ENCODE results near the gene PSMD13. TPM values are rescaled to one million over a fixed set of nuclear protein-coding genes. Genes with fewer than 3 reads are reported as not detected.

Gene PSMD13
- total RNA-seq, 1 donor from 2014 or later, result 150 TPM

DNA sequence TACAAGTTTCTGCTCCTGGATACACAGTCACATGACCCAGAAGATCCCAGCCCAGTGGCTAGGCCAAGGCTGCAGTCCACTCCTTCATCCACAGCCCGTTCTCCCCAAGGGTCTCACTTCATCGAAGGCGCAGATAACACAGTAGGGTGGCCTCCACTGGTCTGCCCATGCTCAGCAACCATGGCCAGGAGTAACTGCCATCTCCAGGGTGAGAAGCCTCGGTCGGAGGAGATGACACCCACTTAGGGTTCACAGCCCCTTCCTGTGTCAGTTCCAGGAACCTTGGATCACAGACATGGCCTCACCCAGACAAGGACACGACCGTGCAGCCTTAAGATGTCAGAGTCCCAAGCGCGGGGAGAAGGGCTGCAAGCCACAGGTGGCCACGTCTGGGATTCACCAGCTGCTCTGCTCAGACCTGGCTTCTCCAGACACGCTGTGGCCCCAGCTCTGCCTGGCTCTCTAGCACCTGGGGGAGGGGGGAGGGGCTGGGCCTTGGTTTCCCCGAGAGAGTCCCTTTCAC is 32.1 kb upstream of the PSMD13 start:
- DNase-seq (ENCODE audit: low read depth), result no peak
- no peaks in the 10 kb centered on the region for H3K27me3 ChIP-seq (ENCODE audit: control insufficient read depth, insufficient read depth, low read length)
- TF ChIP-seq, protein P1, sequence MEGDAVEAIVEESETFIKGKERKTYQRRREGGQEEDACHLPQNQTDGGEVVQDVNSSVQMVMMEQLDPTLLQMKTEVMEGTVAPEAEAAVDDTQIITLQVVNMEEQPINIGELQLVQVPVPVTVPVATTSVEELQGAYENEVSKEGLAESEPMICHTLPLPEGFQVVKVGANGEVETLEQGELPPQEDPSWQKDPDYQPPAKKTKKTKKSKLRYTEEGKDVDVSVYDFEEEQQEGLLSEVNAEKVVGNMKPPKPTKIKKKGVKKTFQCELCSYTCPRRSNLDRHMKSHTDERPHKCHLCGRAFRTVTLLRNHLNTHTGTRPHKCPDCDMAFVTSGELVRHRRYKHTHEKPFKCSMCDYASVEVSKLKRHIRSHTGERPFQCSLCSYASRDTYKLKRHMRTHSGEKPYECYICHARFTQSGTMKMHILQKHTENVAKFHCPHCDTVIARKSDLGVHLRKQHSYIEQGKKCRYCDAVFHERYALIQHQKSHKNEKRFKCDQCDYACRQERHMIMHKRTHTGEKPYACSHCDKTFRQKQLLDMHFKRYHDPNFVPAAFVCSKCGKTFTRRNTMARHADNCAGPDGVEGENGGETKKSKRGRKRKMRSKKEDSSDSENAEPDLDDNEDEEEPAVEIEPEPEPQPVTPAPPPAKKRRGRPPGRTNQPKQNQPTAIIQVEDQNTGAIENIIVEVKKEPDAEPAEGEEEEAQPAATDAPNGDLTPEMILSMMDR (IDR thresholded peaks at IDR 0.05; ENCODE audit: insufficient read depth, low read length, poor library complexity, severe bottlenecking), result no peak
- no peak overlapping the region for H3K4me3 ChIP-seq (ENCODE audit: low read depth, low read length)
- peaks cover 1% of the 10 kb centered on the region for H3K36me3 ChIP-seq (ENCODE audit: control insufficient read depth, insufficient read depth, low read length)

DNA sequence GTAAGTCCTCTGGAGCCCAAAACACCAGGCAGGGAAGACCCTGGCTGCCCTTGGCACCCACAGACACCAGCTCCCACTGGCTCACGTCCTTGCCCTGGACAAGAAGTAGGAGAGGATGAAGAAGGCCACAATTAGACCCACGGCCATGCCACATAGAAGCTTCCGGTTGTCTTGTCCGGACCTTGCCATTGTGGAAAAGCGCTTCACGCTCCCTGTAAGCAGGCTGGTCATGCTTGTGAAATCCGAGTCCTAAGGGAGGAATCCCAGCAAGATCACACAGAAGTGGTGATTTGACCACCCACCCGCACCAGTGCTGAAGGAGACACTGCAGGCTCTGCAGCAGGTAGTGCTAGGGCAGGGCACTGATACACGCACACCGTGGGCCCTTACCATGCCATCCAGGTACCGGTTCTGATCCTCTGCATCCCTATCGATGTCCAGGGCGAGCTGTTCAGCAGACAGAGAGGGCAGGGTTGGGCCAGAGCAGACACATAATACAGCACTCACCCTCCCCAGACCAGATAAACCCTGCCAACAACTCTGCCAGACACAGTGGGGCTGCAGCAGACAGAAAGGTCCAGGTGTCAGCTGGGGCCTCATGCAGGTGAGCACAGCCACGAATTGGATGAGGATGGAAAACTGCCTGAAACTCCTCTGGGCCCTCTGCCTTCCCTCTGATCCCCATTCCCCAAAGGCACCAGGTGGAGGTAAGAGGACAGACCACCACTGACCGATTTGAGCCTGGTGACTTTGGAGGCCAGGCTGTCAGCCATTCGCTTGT is 31.4 kb upstream of the PSMD13 start:
- Histone ChIP-seq H3K36me3 (ENCODE audit: control insufficient read depth, insufficient read depth, low read length) (peaks cover 4% of the 10 kb centered on the region), H3K4me3 (ENCODE audit: low read depth, low read length) (no peak overlapping the region), H3K27me3 (ENCODE audit: control insufficient read depth, insufficient read depth, low read length) (no peaks in the 10 kb centered on the region)
- DNase-seq (ENCODE audit: low read depth), result no peak
- TF ChIP-seq, protein P1 (IDR thresholded peaks at IDR 0.05; ENCODE audit: insufficient read depth, low read length, poor library complexity, severe bottlenecking), result no peak

DNA sequence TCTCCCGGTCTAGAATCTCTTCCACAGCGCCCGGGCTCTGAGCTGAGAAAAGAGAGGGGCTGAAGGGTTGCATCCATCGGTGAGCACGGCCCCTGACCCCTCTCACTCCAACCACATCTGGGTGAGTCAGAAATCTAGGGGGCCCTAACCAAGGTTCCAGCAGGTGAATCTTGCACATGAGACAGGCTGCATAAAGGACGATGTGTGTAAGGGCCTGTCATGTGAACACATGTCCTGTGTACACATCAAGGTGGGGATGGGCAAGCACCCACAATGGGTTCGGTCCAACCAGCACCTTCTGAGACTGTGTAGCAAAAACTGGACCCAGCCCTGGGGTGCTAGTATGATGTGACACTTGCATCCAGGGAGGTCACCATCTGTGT is 30.8 kb upstream of the PSMD13 start:
- Histone ChIP-seq H3K4me3 (ENCODE audit: low read depth, low read length) (peak overlapping the region; percentile 90), H3K36me3 (ENCODE audit: control insufficient read depth, insufficient read depth, low read length) (peaks cover 8% of the 10 kb centered on the region), H3K27me3 (ENCODE audit: control insufficient read depth, insufficient read depth, low read length) (no peaks in the 10 kb centered on the region)
- TF ChIP-seq, protein P1 (IDR thresholded peaks at IDR 0.05; ENCODE audit: insufficient read depth, low read length, poor library complexity, severe bottlenecking), result no peak
- DNase-seq (ENCODE audit: low read depth), result no peak

DNA sequence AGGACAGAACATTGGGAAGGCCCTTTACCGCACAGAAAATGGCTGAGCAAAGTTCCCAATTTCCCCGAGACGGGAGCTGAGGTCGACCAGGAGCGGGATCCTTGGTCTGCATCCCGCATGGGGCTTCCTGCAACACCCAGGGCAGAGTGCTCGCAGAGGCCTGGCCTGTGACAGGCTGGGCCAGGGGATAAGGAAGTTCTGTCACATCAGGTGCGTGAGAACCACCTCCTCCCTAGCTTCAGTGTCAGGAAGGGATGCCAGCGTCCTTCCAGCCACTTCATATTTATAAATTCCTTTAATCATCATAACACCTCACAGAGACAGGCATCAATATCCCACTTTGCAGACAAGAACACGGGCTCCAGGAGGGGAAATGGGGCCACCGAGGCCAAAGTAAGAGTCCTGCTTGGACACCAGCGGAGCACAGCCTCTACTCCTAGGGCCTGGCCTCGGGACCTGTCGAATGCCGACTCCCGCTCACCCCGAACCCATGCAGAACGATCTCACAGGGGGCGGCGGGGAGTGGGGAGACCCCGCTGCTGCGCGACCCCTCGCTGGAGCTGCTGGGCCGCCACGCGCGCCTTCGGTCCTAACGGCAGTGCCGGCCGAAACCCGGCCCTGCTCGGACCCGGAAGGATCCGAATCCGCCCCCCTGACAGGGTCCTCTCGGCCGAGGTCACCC is 30.1 kb upstream of the PSMD13 start:
- Histone ChIP-seq H3K4me3 (ENCODE audit: low read depth, low read length) (peak overlapping the region; percentile 90), H3K27me3 (ENCODE audit: control insufficient read depth, insufficient read depth, low read length) (no peaks in the 10 kb centered on the region), H3K36me3 (ENCODE audit: control insufficient read depth, insufficient read depth, low read length) (peaks cover 11% of the 10 kb centered on the region)
- TF ChIP-seq, protein P1 (IDR thresholded peaks at IDR 0.05; ENCODE audit: insufficient read depth, low read length, poor library complexity, severe bottlenecking), result no peak
- no peak for DNase-seq (ENCODE audit: low read depth)

DNA sequence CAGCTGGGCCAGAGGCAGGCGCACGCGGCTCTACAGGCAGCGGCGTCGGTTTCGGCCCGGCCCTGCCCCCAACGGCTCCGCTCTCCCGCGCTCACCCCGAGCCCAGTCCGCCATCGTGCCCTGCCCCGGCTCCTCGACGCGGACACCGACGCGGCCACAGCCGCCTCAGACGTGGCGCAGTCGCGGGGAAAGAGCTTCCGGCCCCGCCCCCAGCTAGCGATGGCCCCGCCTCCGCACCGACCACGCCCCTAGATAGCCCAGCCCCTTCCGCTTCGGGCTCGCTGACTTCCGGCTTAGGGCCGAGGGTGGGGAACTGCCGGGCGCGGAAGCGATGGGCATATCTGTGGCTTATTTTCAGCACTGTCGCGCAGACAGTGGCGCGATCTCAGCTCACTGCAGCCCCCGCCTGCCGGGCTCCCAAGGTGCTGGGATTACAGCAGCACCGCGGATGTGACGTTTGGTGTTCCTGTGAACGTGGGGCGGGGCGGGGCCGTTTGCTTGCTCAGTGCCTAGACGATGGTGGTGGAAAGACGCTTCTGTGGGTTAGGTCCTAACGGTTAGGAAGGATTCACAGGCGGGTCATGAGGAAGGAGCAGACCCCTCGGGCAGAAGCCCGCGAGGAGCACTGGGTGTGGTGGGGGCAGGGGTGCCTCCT is 29.4 kb upstream of the PSMD13 start, which contains the start of the genes BET1L and RIC8A:
Gene BET1L, minus strand, starts transcription at position 192 of the 655 bp plus-strand sequence. Its CDS starts 78 bp downstream, at position 114.
Gene RIC8A, plus strand, starts transcription at position 501 of the 655 bp plus-strand sequence. CDS start 1,147 bp downstream, outside the sequence.
- TF ChIP-seq, protein P1 (IDR thresholded peaks at IDR 0.05; ENCODE audit: insufficient read depth, low read length, poor library complexity, severe bottlenecking), result no peak
- Histone ChIP-seq H3K36me3 (ENCODE audit: control insufficient read depth, insufficient read depth, low read length) (peaks cover 11% of the 10 kb centered on the region), H3K27me3 (ENCODE audit: control insufficient read depth, insufficient read depth, low read length) (no peaks in the 10 kb centered on the region), H3K4me3 (ENCODE audit: low read depth, low read length) (peak within 1 kb of the TSS; percentile 90)
- DNase-seq (ENCODE audit: low read depth), result peak; percentile 96

Data from kidney epithelial cell (primary cell).